ENCODE results near the gene AKNAD1.

DNA sequence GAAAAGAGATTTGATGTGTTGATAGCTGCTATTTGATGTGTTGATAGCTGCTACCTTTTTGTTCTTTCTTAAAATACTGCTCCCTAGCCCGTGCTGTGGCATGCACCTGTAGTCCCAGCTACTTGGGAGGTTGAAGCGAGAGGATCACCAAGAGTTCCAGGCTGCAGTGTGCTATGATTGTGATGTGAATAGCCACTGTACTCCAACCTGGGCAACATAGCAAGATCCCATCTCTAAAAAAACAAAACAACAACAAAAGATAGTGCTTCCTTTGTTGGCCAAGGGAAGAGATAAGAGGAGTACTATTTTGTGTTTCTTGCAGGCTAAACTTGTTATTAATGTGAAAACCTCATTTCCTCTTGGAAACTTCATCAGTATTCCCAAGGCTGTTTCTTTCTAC, 25.9 kb upstream of the AKNAD1 start:
- TF ChIP-seq SIN3A (IDR thresholded peaks at IDR 0.05; ENCODE audit: borderline replicate concordance, low read depth, low read length): no peak
- TF ChIP-seq, protein P1, sequence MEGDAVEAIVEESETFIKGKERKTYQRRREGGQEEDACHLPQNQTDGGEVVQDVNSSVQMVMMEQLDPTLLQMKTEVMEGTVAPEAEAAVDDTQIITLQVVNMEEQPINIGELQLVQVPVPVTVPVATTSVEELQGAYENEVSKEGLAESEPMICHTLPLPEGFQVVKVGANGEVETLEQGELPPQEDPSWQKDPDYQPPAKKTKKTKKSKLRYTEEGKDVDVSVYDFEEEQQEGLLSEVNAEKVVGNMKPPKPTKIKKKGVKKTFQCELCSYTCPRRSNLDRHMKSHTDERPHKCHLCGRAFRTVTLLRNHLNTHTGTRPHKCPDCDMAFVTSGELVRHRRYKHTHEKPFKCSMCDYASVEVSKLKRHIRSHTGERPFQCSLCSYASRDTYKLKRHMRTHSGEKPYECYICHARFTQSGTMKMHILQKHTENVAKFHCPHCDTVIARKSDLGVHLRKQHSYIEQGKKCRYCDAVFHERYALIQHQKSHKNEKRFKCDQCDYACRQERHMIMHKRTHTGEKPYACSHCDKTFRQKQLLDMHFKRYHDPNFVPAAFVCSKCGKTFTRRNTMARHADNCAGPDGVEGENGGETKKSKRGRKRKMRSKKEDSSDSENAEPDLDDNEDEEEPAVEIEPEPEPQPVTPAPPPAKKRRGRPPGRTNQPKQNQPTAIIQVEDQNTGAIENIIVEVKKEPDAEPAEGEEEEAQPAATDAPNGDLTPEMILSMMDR (IDR thresholded peaks at IDR 0.05): no peak
- no peak for TF ChIP-seq EZH2phosphoT487 (IDR thresholded peaks at IDR 0.05; ENCODE audit: borderline replicate concordance, low read depth)
- TF ChIP-seq GABPA (IDR thresholded peaks at IDR 0.05; ENCODE audit: low read depth): no peak
- TF ChIP-seq RFX5 (IDR thresholded peaks at IDR 0.05; ENCODE audit: low read length): no peak
- TF ChIP-seq, protein P2, sequence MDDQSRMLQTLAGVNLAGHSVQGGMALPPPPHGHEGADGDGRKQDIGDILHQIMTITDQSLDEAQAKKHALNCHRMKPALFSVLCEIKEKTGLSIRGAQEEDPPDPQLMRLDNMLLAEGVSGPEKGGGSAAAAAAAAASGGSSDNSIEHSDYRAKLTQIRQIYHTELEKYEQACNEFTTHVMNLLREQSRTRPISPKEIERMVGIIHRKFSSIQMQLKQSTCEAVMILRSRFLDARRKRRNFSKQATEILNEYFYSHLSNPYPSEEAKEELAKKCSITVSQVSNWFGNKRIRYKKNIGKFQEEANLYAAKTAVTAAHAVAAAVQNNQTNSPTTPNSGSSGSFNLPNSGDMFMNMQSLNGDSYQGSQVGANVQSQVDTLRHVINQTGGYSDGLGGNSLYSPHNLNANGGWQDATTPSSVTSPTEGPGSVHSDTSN (IDR thresholded peaks at IDR 0.05): no peak
- TF ChIP-seq, protein P3, sequence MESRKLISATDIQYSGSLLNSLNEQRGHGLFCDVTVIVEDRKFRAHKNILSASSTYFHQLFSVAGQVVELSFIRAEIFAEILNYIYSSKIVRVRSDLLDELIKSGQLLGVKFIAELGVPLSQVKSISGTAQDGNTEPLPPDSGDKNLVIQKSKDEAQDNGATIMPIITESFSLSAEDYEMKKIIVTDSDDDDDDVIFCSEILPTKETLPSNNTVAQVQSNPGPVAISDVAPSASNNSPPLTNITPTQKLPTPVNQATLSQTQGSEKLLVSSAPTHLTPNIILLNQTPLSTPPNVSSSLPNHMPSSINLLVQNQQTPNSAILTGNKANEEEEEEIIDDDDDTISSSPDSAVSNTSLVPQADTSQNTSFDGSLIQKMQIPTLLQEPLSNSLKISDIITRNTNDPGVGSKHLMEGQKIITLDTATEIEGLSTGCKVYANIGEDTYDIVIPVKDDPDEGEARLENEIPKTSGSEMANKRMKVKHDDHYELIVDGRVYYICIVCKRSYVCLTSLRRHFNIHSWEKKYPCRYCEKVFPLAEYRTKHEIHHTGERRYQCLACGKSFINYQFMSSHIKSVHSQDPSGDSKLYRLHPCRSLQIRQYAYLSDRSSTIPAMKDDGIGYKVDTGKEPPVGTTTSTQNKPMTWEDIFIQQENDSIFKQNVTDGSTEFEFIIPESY (IDR thresholded peaks at IDR 0.05; ENCODE audit: borderline replicate concordance, low read depth): no peak
- no peak for TF ChIP-seq GATA2 (CRISPR knock-in tag; IDR thresholded peaks at IDR 0.05)
- TF ChIP-seq EP300 (IDR thresholded peaks at IDR 0.05; ENCODE audit: borderline replicate concordance in 1 of 2, low read depth in 1 of 2, low read length in 1 of 2): no peak
